Panc1 (cell line): Measurements from ENCODE around the gene ARPC4. TPM values are rescaled to one million over a fixed set of nuclear protein-coding genes. Genes with fewer than 3 reads are reported as not detected.
"Not testable (repeated sequence)": the region's sequence is repeated elsewhere in the genome, so short reads cannot be mapped to it uniquely, and the experiment has no call there.

Experiments
- ATAC-seq: fragments of 200-7000 bp; cut with Tn5 transposase; 2 replicates; pipeline ENCODE4 v1.9.1; 2020; ENCODE audit warnings: mild to moderate bottlenecking, moderate library complexity
- BruUV-seq: library from RNA; stranded (reverse); fragments of 400-500 nt; replicated peaks from 2 replicates; lab custom pipeline; 2021; lab: Mats Ljungman, UMichigan
- CTCF ChIA-PET: fragments of 300-600 bp; sonication (Branson Sonifier 250); formaldehyde crosslinking; loops from one replicate; lab custom pipeline; 2022; ENCODE audit warnings: antibody characterized with exemption; lab: Charles Lee
- POLR2A ChIA-PET: fragments of 300-600 bp; sonication (Branson Sonifier 250); formaldehyde crosslinking; loops from one replicate; lab custom pipeline; 2022; ENCODE audit warnings: antibody characterized with exemption; lab: Charles Lee
- DNase-seq: peaks from one replicate; pipeline ENCODE4 v3.0.0-alpha.2; 2010; ENCODE audit warnings: low read depth, low spot score
- H3K27ac ChIP-seq: 2 replicates; pipeline ENCODE4 v1.5.1; 2011; ENCODE audit warnings: mild to moderate bottlenecking, low read length, inconsistent platforms
- H3K27me3 ChIP-seq: fragments of 200-500 bp; sonication (Bioruptor generic); 2 replicates; pipeline ENCODE4 v1.6.0; 2014; ENCODE audit warnings: low read length, inconsistent platforms; ENCODE audit not compliant: control insufficient read depth, insufficient read depth
- H3K36me3 ChIP-seq: fragments of 200-500 bp; sonication (Bioruptor generic); 2 replicates; pipeline ENCODE4 v1.5.1; 2014; ENCODE audit warnings: inconsistent platforms, mild to moderate bottlenecking, low read length, moderate library complexity; ENCODE audit not compliant: control insufficient read depth, insufficient read depth
- H3K4me1 ChIP-seq: 2 replicates; pipeline ENCODE4 v1.5.1; 2011; ENCODE audit warnings: inconsistent platforms, mild to moderate bottlenecking, low read length, moderate library complexity; ENCODE audit not compliant: control insufficient read depth, insufficient read depth
- H3K4me3 ChIP-seq, 2 experiments: 2 replicates each; pipeline ENCODE4 v1.5.1; 2011 to 2012; ENCODE audit warnings: low read depth in 2 of 2, low read length in 2 of 2, mild to moderate bottlenecking in 2 of 2, inconsistent platforms in 1 of 2, moderate library complexity in 1 of 2
- H3K9me3 ChIP-seq: fragments of 200-500 bp; sonication (Bioruptor generic); 2 replicates; pipeline ENCODE4 v1.5.1; 2014; ENCODE audit warnings: low read depth, mild to moderate bottlenecking, inconsistent platforms, low read length, moderate library complexity; ENCODE audit not compliant: control insufficient read depth, insufficient read depth
- POLR2AphosphoS5 ChIP-seq: IDR thresholded peaks from 2 replicates; pipeline ENCODE4 v1.6.1; 2012; ENCODE audit warnings: mild to moderate bottlenecking, low read depth, low read length, moderate library complexity
- SIN3A ChIP-seq: IDR thresholded peaks from 2 replicates; pipeline ENCODE4 v1.6.1; 2012; ENCODE audit warnings: low read depth, mild to moderate bottlenecking, low read length, moderate library complexity, borderline replicate concordance; ENCODE audit not compliant: insufficient read depth
- TCF7L2 ChIP-seq: IDR thresholded peaks from 2 replicates; pipeline ENCODE4 v1.6.1; 2011; ENCODE audit warnings: mild to moderate bottlenecking, low read depth, low read length, inconsistent platforms
- in situ Hi-C: cut with HindIII; loops from 2 replicates; pipeline ENCODE4 v1.10.0; 2016; ENCODE audit warnings: low sequenced_read_pairs, low pct_unique_long_range_greater_than_20kb
- intact Hi-C: fragments of 100-400 bp; cut with micrococcal nuclease; formaldehyde crosslinking; loops from one replicate; pipeline ENCODE4 v1.10.0; 2022; ENCODE audit not compliant: unreplicated experiment
- total RNA-seq: library from RNA; stranded (reverse); gene quantifications from one replicate; pipeline ENCODE4 v1.2.1, GENCODE V29; 2021; ENCODE audit not compliant: unreplicated experiment
- TF ChIP-seq, protein P1 (sequence below), 2 experiments: IDR thresholded peaks; 2 replicates each; pipeline ENCODE4 v1.6.1; 2011 to 2012; ENCODE audit warnings: low read depth in 2 of 2, control low read depth in 1 of 2, low read length in 1 of 2, mild to moderate bottlenecking in 1 of 2, moderate library complexity in 1 of 2; ENCODE audit not compliant: insufficient read depth in 1 of 2
- TF ChIP-seq, protein P2 (sequence below): fragments of 450-650 bp; IDR thresholded peaks from 2 replicates; pipeline ENCODE4 v1.5.1; 2017; ENCODE audit warnings: mild to moderate bottlenecking

Gene ARPC4
- total RNA-seq, 1 experiment from 2014 or later, result 117 TPM

DNA sequence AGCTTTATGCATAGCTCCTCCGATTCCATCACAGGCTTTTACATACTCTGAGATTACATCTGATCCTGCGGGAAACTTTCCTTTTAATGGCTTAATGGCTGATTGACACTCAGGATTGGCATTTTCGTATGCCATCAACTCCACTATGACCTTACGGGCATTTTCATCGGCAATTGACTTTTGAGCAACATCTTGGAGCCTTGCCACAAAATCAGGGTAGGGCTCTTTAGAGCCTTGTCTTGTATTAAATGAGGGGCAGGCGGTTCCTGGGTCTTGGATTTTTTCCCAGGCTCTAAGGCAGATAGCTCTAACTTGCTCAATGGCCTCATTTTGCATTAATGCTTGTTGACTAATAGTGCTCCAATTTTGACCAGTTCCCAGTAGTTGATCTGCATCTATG lies 59.0 kb downstream of the ARPC4 start:
- intact Hi-C loops, result not testable (repeated sequence)

DNA sequence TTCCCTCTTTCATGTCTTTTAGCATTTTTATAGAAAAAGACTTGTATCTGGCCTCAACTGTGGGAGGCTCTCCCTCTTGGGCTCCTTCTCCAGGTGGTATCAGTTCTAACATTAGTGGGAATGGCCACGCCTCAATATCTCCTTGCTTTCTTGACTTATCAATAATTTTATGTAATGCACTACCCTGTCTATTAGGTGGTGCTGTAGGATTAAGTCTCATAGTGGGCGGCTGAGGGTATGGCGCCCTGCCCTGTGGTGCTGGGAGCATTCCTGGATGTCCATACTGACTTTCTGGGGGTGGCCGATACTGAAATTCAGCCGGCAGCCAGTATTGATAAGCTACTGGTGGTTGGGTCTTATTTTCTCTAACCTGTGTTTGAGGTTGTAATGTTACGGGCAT lies 59.6 kb downstream of the ARPC4 start:
- POLR2A ChIA-PET, result no interaction called here
- BruUV-seq, result no TSS peak
- DNase-seq, result no peak
- no peak overlapping the region for H3K4me3 ChIP-seq
- H3K4me1 ChIP-seq, result no peaks in the 10 kb centered on the region
- in situ Hi-C loops, result no loop called here
- no peaks in the 10 kb centered on the region for H3K36me3 ChIP-seq
- H3K27me3 ChIP-seq, result no peaks in the 10 kb centered on the region
- no peak overlapping the region for H3K27ac ChIP-seq
- TF ChIP-seq, protein P1, sequence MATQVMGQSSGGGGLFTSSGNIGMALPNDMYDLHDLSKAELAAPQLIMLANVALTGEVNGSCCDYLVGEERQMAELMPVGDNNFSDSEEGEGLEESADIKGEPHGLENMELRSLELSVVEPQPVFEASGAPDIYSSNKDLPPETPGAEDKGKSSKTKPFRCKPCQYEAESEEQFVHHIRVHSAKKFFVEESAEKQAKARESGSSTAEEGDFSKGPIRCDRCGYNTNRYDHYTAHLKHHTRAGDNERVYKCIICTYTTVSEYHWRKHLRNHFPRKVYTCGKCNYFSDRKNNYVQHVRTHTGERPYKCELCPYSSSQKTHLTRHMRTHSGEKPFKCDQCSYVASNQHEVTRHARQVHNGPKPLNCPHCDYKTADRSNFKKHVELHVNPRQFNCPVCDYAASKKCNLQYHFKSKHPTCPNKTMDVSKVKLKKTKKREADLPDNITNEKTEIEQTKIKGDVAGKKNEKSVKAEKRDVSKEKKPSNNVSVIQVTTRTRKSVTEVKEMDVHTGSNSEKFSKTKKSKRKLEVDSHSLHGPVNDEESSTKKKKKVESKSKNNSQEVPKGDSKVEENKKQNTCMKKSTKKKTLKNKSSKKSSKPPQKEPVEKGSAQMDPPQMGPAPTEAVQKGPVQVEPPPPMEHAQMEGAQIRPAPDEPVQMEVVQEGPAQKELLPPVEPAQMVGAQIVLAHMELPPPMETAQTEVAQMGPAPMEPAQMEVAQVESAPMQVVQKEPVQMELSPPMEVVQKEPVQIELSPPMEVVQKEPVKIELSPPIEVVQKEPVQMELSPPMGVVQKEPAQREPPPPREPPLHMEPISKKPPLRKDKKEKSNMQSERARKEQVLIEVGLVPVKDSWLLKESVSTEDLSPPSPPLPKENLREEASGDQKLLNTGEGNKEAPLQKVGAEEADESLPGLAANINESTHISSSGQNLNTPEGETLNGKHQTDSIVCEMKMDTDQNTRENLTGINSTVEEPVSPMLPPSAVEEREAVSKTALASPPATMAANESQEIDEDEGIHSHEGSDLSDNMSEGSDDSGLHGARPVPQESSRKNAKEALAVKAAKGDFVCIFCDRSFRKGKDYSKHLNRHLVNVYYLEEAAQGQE (IDR thresholded peaks at IDR 0.05; ENCODE audit: insufficient read depth in 1 of 2, low read depth in 2 of 2, low read length in 1 of 2), result no peak
- TF ChIP-seq SIN3A, result no peak
- no peak for TF ChIP-seq TCF7L2
- TF ChIP-seq, protein P2, sequence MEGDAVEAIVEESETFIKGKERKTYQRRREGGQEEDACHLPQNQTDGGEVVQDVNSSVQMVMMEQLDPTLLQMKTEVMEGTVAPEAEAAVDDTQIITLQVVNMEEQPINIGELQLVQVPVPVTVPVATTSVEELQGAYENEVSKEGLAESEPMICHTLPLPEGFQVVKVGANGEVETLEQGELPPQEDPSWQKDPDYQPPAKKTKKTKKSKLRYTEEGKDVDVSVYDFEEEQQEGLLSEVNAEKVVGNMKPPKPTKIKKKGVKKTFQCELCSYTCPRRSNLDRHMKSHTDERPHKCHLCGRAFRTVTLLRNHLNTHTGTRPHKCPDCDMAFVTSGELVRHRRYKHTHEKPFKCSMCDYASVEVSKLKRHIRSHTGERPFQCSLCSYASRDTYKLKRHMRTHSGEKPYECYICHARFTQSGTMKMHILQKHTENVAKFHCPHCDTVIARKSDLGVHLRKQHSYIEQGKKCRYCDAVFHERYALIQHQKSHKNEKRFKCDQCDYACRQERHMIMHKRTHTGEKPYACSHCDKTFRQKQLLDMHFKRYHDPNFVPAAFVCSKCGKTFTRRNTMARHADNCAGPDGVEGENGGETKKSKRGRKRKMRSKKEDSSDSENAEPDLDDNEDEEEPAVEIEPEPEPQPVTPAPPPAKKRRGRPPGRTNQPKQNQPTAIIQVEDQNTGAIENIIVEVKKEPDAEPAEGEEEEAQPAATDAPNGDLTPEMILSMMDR, result no peak
- no peak for TF ChIP-seq POLR2AphosphoS5
- no peak for ATAC-seq
- CTCF ChIA-PET, result interaction anchor here (0.6 kb wide), 1 partner anchor 27 kb away, joined by 3 read pairs; the partner anchor contains the start of gene CIDEC
- no peaks in the 10 kb centered on the region for H3K9me3 ChIP-seq
- intact Hi-C loops, result no loop called here

More for the DNA sequence above, 59.0 kb downstream of the ARPC4 start:
- POLR2A ChIA-PET, H3K9me3 ChIP-seq, ATAC-seq, BruUV-seq, H3K4me3 ChIP-seq, in situ Hi-C loops, H3K27ac ChIP-seq, H3K4me1 ChIP-seq, DNase-seq, CTCF ChIA-PET, H3K27me3 ChIP-seq, H3K36me3 ChIP-seq: not testable (repeated sequence)

DNA sequence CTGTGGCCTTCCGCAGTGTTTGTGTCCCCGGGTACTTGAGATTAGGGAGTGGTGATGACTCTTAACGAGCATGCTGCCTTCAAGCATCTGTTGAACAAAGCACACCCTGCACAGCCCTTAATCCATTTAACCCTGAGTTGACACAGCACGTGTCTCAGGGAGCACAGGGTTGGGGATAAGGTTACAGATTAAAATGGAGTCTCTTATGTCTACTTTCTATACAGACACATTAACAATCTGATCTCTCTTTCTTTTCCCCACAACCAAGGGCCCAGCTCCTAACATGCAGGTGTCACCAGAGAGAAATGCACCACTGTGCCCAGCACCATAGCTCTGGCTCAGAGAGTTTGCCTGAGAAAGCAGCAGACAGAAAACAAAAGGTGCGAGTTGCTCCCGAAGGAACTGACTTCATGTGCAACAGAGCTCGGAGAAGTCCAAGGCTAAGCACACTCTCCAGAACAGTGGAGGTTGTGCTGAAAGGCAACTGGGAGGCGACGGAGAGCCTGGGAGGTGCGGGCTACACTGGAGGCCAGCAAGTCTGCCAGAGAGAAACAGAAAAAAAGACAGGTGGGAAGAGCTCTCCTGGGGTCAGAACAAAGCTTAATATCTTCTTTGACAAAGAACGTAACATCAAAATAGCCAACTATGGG lies 61.5 kb downstream of the ARPC4 start:
- CTCF ChIA-PET, BruUV-seq, intact Hi-C loops, POLR2A ChIA-PET, H3K27ac ChIP-seq, H3K36me3 ChIP-seq, DNase-seq, in situ Hi-C loops, H3K4me1 ChIP-seq, ATAC-seq, H3K9me3 ChIP-seq, H3K27me3 ChIP-seq, H3K4me3 ChIP-seq: not testable (repeated sequence)
